ENCODE data around the gene RASGRP4.
"Not testable (repeated sequence)": the region's sequence is repeated elsewhere in the genome, so short reads cannot be mapped to it uniquely, and the experiment has no call there.

Gene RASGRP4, protein sequence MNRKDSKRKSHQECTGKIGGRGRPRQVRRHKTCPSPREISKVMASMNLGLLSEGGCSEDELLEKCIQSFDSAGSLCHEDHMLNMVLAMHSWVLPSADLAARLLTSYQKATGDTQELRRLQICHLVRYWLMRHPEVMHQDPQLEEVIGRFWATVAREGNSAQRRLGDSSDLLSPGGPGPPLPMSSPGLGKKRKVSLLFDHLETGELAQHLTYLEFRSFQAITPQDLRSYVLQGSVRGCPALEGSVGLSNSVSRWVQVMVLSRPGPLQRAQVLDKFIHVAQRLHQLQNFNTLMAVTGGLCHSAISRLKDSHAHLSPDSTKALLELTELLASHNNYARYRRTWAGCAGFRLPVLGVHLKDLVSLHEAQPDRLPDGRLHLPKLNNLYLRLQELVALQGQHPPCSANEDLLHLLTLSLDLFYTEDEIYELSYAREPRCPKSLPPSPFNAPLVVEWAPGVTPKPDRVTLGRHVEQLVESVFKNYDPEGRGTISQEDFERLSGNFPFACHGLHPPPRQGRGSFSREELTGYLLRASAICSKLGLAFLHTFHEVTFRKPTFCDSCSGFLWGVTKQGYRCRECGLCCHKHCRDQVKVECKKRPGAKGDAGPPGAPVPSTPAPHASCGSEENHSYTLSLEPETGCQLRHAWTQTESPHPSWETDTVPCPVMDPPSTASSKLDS

DNA sequence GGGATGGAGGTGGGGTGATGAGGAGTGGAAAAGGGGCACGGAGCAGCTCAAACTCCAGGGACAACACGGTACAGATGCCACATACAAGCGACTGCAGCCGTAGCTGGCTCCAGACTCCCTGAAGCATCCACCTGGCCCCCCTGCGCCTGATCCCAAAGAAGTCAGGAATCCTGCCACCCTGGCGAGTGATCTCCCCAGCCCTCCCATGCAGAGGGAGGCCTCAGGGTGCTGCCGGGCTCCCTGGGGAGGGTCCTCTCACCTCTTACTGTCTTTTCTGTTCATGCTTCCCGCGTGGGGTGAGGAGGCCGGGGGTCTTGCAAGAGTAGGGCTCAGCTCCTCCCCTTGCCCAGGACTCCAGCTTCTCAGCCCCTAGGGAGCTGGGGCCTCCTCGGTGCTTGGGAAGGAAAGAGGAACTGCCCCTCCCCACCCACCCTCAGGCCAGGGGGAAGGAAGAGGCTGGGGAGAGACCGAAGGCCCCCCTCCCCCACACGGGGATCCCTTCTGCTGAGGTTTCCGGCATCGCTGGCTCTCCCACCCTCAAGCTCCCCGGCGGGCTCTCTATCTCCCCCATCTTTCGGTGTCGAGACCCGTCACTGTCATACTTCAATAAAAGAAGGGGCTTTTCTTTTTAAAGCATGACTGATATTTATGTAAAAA is at the start of gene RASGRP4:
RASGRP4 (minus strand) TSS at position 410 of the 657 bp plus-strand sequence; CDS start at position 282, 128 bp downstream.
- DNase-seq = no peak

DNA sequence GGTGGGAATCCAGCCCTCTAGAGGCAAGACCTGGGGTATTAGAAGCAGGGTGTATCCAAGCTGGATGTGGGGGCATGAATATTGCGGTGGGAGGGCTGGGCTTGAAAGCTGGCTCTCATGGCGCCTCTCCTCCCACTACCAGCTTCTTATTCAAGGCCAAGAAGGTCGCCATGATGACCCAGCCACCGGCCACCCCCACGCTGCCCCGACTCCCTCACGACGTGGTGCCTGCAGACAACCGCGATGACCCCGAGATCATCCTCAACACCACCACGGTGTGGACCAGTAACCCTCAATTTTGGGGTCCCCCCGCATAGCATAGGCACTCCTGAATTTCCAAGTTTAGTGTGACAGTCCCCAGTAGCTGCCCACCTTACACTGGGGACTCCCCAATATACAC is 49.2 kb upstream of the RASGRP4 start:
- DNase-seq = no peak

DNA sequence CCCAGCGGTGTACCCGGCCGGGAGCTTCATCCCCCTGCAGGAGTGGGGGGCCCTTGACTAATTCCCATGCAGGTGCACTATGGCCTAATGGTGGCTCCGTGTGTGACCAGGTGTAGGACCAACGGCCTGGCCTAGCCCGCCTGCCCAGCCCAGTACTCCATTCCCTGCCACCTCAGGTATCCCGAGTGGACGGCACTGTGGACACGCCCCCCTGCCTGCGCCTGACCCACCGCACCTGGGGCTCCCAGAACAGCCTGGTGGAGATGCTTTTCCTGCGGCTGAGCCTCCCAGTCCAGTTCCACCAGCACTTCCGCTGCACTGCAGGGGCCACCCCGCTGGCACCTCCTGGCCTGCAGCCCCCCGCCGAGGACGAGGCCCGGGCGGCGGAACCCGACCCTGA is 47.2 kb upstream of the RASGRP4 start:
- no peak for DNase-seq

DNA sequence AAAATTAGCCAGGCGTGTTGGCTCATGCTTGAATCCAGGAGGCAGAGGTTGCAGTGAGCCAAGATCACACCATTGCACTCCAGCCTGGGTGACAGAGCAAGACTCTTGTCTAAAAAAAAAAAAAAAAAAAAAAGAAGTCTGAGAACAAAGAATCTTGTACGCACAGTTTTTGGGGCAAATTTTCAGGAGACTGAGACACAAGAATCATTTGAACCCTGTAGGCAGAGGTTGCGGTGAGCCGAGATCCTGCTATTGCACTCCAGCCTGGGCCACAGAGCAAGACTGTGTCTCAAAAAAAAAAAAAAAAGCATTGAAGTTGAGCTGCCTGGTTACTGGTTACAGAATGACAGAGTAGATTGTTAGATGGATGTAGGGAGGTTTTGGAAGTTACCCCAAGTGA is 46.7 kb upstream of the RASGRP4 start:
- not testable (repeated sequence) for DNase-seq

DNA sequence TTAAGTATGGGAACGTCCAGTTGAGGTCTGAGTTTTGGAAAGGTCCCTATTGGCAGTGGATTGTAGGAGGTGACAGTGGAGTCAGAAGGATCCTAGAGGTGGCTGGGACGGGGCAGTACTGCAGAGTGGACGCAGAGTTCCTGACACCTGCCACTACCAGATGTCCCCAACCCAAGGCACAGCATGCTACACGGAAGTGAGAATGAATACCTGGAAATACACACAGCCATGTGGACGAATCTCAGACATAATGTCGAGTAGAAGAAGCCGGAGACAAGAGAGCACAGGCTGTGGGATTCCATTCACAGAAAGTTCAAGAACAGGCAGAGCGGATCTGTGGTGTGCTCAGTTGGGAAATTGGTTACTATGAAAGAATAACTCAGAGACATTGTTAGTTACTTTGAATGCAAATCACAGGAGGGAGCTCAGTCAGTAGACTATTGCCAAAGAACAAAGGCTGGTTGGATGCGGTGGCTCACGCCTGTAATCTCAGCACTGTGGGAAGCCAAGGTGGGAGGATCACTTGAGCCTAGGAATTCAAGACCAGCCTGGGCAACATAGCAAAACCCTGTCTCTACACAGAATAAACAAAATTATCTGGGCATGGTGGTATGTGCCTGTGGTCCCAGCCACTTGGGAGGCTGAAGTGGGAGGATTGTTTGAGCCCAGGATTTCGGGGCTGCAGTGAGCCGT is 44.9 kb upstream of the RASGRP4 start:
- DNase-seq = no peak

DNA sequence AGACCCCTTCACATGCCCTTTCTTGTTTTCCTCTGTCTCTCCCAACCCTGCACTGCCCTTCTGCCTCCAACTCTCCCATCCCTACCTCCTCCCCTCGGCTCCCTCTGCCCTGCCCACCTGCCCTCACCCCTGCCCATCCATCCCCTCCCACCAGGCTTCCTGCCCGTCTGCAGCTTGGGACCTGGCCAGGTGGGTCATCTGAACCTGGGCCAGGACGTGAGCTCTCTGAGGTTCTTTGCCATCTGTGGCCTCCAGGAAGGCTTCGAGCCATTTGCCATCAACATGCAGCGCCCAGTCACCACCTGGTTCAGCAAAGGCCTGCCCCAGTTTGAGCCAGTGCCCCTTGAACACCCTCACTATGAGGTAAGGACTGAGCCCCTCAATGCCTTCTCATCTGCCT is 43.1 kb upstream of the RASGRP4 start:
- DNase-seq = no peak

DNA sequence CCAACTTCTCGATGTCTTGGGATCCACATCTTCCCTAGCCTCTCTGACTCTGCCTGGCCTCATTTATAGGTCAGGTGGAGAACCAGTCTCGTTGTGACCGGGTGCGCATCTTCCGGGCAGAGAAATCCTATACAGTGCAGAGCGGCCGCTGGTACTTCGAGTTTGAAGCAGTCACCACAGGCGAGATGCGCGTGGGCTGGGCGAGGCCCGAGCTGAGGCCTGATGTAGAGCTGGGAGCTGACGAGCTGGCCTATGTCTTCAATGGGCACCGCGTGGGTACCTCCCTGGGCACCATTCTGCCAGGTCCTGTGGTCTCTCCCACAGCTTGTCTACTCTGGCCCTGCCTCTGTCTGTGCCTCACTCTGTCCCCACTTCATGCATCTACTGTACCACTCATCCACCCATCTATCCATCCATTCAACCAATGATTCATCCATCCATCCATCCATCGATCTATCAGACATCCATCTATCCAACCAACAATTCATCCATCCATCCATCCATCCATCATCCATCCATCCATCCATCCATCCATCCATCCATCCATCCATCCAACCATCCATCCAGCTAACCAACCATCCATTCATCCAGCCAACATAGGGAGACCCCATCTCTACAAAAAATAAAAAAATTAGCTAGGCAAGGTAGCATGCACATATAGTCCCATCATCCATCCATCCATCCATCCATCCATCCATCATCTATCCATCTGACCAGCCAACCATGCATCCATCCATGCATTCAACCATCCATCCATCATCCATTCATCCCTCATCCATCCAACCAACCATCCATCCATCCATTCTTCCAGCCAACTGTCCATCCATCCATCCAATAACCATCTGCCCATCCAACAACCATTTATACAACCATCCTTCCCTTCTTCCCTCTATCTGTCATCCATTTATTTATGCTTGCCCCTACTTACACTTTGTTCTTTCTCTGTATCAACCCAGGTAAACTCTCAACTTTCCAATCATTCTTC is 41.8 kb upstream of the RASGRP4 start:
- no peak for DNase-seq

DNA sequence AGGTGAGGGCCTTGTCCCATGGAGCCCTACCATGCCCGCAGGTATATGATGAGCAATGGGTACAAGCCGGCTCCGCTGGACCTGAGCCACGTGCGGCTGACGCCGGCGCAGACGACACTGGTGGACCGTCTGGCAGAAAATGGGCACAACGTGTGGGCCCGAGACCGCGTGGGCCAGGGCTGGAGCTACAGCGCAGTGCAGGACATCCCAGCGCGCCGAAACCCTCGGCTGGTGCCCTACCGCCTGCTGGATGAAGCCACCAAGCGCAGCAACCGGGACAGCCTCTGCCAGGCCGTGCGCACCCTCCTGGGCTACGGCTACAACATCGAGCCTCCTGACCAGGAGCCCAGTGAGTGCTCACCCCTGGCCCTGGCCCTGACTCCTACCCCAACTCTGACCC is 40.0 kb upstream of the RASGRP4 start:
- no peak for DNase-seq

DNA sequence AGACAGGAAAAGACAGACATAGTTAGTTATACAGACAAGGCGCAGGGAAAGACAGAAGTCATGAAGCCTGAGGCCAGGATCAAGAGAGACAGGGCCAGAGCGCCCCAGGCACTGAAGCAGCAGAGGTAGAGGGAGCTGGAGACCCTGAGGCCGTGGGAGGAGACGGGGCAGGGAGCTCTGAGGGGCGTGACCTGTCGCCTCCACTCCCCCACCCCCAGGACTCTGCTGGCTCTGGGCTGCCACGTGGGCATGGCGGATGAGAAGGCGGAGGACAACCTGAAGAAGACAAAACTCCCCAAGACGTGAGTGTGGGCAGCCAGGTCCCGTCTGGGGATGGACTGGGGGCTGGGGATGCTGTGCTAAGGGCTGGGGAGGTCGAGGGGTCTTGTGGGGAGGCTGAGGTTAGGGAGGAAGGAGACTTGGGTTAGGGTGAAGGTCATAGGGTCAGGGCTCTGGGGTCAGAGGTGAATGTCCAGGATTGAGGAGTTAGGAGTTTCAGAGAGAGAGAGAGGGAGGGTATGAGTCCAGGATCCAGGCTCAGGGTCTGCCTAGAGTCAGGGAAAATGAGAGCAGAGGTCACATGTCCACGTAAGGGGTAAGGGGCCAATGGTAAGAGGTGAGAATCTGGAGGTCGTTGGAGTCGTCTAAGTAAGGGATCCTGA is 38.5 kb upstream of the RASGRP4 start:
- no peak for DNase-seq

DNA sequence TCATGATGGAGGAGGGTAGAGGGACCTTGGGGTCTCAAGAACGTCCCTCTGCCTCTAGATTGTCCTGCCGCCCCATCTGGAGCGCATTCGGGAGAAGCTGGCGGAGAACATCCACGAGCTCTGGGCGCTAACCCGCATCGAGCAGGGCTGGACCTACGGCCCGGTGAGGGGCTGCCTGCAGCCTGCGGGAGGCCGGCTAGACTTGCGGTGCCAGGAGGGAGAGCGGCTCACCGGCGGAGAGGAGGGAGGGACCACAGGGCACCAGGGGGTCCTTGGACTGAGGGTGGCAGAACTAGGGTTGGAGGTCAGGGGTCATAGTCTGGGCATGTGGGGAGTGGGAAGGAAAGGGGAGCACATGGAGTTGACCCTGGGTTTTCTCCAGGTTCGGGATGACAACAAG is 37.3 kb upstream of the RASGRP4 start:
- DNase-seq = no peak

DNA sequence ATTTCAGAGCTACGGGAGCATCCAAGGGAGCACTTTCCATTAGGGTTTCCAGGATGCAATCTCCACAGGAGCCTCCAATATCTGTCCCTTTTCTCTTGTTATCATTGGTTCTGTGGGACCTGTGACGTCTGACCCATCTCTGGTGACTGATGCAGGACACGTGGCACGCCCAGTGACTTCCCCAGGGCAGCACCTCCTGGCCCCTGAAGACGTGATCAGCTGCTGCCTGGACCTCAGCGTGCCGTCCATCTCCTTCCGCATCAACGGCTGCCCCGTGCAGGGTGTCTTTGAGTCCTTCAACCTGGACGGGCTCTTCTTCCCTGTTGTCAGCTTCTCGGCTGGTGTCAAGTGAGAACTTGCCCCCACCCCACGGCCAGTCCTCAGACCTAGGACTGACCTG is 33.0 kb upstream of the RASGRP4 start:
- DNase-seq = no peak

DNA sequence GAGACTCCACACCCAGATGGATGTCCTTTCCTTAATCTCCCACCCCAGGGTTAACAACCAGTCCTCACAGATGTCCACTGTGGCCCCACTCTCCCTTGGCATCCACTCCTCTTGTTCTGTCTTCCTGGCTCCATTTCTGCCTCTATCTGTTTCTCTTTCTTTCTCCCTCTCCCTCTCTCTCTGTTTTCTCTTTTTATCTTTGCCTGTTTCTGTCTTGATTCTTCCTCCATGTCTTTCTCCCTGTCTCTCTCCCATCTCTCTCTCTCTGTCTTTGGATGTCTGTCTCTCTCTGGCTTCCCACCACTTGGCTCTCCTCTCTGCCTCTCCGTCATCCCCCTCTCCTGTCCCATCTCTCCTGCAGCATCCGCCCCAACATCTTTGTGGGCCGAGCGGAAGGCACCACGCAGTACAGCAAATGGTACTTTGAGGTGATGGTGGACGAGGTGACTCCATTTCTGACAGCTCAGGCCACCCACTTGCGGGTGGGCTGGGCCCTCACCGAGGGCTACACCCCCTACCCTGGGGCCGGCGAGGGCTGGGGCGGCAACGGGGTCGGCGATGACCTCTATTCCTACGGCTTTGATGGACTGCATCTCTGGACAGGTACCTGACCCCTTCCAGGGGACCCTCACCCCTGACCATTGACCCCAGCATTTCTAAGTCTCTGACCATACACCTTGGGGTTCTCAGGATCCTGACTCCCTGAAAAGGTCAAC is 31.8 kb upstream of the RASGRP4 start:
- DNase-seq = no peak

DNA sequence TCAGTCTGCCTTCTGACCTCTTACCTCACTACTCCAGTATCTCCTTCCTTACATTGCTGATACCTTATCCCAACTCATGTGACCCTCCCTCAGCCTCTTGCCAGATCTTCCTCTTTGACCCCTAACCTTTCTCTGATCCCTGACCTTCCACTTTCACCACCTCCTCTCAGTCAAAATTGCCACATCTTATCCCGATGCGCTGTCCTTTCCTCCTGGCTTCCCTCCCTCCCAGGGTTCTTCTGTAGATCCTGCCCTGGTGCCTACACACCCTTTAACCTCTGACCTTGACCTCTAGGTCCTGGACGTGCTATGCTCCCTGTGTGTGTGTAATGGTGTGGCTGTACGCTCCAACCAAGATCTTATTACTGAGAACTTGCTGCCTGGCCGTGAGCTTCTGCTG is 31.2 kb upstream of the RASGRP4 start:
- DNase-seq = no peak

DNA sequence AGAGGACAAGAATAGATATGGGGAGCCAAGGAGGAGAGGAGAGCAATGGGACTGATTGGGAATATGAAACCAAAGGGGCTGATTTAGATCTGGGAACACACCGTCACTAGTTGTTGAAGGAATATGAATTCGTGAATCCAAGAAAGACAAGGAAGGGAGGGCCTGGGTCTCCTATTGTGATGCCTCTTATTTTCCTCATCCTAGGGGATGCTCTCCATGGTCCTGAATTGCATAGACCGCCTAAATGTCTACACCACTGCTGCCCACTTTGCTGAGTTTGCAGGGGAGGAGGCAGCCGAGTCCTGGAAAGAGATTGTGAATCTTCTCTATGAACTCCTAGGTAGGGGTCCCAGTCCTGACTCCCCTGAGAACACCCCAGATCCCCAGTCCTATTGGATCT is 29.0 kb upstream of the RASGRP4 start:
- no peak for DNase-seq

DNA sequence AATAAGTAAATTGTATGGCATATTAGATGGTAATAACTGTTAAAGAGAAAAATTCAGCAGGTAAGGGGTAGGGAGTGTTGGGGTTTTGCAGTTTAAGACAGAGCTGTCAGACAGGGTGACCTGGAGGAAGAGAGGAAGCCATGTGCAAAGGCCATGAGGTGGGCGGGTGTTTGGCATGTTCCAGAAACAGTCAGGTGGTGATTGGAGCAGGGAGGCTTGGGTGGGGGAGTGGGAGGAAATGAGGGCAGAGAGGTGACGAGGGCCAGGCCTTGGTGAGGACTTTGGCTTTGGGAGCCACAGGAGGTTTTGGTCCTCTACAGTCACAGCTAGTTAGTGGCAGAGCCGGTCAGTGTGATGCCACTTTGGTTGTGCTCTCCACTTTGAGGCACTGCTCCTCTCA is 27.6 kb upstream of the RASGRP4 start:
- no peak for DNase-seq

DNA sequence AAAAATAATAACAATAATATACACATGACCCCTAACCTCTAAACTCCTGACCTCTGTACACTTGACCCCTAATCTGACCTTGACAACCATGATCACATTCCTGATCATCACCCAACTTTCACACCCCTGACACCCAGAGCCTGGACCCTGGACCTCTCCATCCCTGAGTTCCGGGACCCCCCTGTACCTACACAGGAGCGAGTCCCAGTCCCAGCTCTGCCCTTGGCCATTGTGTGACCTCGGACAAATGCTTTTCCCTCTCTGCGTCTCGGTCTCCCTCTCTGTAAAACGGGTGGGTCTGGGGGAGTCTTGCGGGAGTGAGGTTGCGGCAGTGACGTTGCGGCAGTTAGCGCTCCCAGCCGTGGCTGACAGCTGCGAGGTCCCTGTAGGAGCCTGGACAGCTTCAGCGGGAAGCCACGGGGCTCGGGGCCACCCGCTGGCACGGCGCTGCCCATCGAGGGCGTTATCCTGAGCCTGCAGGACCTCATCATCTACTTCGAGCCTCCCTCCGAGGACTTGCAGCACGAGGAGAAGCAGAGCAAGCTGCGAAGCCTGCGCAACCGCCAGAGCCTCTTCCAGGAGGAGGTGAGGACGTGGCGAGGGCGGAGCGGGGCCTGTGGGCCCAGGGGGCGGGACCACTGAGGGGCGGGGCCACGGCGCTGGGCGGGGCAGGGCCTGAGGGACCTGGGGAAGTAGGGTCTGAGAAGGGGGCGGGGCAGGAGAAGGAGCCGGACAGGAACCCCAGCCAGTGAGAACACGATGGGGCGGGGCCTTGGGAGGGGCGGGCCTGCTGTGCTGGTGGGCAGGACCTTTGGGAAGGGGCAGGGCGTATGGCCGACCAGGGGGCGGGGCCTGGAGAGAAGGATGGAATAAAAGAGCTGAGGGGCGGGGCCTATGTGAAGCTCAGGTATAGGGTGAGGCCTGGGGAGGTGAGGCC is 26.7 kb upstream of the RASGRP4 start:
- no peak for DNase-seq

DNA sequence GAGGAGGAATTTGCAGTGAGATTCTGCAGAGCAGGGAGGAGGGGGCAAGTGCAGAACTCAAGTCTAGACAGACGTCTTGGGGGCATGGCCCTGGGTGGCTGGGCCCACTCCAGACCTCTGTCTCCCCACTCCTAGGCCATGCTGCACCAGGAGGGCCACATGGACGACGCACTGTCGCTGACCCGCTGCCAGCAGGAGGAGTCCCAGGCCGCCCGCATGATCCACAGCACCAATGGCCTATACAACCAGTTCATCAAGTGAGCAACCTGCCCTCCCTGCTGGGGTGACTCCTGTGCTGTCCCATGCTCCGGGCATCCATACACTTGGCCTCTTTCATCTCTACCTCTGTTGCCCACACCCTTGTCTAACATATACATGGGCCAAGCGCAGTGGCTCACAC is 25.6 kb upstream of the RASGRP4 start:
- DNase-seq = no peak

DNA sequence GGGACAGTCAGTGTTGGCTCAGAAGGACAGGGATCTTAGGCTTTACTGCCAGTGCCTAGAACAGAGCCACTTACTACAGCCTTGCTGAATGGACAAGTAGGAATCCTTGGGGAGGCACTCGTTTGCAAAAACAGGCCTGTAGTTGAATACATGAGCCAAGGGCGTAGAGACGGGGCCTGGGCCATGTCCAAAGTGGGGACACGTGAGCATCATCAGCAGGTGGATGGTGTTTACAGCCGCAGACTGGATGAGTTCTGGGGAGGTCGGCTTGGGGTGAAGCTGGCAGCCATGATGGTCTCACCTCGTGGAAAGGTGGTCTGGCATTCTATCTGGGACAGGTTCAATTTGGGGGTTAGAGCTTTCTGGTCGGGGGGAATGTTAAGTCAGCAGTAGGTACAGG is 25.0 kb upstream of the RASGRP4 start:
- no peak for DNase-seq

DNA sequence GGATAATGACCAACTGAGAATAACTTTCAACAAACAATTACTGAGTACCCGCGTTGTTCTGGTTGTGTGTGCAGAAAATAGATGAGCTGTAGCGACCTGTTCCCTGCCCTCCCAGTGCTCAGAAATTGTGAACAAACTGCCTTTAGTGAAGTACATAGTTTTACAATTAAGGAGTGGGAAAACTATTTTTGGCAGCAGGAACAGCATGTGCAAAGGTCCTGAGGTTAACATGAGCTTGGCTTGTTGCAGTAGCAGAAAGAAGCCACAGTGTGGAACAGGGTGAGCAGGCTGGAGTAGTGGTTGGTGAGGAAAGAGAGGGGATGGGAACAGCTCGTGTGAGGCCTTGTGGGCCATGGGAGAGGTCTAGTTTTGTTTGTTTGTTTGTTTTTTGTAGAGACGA is 23.5 kb upstream of the RASGRP4 start:
- no peak for DNase-seq

DNA sequence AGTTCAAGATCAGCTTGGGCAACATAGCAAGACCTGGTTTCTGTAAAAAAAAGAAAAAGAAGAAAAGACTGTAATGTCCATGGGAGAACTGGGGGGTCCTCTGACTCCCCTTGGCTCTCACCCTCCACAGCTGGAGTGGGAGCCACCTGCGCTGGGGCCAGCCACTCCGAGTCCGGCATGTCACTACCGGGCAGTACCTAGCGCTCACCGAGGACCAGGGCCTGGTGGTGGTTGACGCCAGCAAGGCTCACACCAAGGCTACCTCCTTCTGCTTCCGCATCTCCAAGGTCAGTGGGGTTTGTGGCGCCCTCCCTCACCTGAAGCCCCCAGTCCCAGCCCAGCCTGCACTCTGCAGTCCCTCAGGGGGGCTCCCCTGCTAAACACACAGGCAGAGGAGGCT is 22.2 kb upstream of the RASGRP4 start:
- no peak for DNase-seq
